ENCODE data around the gene PPFIBP1.
"Not testable (repeated sequence)": the region's sequence is repeated elsewhere in the genome, so short reads cannot be mapped to it uniquely, and the experiment has no call there.

Gene PPFIBP1

DNA sequence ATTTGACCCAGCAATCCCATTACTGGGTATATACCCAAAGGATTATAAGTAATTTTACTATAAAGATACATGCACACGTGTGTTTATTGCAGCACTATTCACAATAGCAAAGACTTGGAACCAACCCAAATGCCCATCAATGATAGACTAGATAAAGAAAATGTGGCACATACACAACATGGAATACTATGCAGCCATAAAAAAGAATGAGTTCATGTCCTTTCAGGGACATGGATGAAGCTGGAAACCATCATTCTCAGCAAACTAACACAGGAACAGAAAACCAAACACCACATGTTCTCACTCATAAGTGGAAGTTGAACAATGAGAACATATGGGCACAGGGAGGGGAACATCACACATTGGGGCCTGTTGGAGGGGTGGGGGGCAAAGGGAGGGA lies 20.9 kb downstream of the PPFIBP1 start:
- DNase-seq, result not testable (repeated sequence)

DNA sequence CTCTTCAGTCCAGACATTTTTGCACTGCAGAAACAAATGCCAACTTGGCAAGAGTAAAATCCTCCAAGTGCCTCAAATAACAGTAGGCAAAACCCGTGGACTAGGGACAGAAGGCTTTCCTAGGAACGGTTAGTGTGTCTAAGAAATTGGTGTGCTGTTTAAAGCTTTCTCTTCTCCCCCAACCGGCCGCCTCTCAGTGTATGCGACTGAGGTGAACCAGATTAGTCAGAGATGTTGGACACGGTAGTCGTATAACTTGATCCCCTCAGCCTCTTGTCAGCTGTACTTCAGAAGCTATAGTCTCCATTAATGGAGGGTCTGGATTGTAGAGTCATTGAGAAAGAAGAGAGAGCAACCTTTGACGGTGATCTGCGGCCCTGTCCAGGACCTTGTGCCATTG lies 21.7 kb downstream of the PPFIBP1 start:
- no peak for DNase-seq

DNA sequence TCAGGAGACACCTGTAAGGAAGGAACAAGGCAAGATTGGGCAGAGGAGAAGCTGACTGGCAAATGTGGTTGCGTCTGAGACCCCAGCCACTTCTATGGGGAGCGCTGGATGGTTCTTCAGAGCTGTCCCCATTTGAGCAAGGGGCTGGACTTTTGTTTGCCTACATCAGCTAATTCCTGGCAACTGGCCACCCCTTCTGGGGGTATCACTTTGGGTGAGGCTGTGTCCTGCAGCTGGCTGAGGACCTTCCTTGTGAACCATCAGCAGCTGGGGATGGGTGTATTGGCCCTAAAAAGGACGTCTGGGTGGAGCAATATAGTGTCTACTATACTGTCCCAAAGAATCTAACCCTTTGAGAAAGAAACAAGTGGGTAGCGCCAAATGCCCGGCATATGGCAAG lies 23.6 kb downstream of the PPFIBP1 start:
- DNase-seq, result no peak

DNA sequence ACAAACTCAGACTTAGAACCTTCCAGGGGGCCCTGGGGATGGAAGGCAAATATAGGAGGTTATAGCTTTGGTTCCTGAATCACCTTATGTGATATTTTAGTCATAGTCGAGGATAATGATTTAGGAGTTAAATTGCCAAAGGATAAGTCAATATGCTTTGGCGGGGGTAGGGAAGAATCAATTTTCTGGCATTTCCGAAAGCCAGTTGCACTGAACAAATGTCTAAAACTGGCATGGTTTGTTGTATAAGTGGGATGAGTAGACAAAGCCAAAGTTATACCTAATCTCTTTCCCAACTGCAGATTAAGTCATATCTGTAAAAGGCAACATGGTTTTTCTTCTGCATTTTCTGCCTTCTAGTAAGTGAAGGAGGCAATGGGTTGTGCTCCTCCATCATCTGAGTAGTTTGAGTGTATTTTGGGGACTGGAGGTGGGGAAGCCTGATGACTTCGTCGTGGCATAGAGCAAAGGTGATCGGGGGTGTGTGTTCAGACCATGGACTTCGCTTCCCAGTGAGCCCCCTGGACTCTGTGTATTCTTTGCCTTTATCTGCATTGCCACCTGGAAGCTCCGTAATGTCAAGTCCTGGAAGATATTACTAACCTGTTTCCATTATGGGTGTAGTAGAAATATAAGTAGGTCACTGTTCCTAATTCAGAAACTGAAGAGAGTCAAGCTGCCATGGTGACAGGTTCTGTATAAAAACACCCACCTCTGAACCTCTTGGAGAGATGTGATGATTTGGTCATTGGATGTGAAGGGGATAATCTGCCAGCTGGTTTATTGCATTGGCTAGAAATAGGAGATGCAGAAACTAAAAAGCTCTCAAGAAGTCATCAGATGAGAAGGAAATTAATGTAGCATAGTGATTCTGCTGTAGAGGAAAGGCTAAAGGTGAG lies 24.5 kb downstream of the PPFIBP1 start:
- no peak for DNase-seq

DNA sequence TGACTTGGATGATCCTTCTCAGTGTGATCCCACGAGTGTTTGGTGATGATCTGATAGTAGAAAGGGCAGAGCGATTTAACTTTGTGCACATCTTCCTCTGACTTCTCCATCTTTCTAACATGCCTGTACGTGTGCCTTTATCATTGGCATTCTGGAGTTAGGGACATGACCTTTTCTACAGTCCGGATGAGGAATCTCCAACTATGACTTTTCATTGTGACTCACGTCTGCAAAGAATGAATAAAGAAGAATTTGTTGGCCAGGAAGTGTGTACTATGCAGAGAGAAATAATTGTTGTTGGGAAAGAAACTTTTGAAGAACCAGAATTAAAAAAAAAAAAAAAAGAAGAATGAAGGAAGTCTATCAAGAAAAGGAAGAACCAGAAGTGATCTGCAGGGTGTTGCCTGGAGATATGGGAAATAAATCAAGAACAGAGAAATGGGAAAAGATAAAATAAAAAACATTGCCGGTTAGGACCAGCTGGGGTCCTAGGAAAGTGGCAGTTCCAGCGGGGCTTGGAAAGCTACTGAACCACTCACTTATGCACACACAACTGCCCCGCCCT lies 25.3 kb downstream of the PPFIBP1 start:
- DNase-seq, result no peak

DNA sequence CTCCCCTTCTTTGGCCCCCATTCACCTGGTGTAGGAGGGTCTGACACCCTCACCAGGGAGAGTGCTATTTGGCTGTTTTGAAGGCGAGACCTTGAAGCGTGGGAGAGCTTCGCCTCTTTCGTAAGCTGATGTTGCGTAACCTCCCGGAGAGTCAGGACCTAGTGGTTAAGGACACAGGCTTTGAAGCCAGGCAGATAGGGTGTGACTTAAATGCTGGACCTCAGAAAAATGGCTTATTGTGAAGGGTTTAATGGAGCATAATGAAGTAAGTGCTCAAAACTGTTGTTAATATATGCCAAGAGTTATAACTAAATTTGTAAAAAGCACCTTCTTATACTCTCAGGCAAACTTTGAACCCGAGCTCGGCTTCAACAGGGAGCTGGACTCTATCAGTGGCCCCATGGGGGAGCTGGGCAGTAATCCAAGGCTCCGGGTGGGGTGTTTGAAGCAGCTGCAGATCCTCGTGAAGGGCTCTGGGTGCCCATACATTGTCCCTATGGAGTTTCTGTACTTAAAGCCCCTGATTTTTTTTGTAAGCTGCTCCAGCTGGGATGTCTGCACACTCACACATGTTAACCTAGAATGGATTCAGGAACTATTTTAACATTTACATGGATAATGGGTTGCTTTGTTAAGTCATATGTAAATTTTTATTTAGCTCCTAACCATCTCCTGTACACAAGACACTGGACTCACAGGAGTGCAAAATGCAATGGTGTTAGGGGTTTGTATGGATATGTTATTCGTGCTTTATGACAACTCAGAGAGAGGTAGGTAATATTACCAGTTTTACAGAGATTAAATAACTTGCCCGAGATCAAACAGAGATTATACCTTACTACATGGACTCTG lies 26.0 kb downstream of the PPFIBP1 start:
- peak; percentile 41 for DNase-seq

DNA sequence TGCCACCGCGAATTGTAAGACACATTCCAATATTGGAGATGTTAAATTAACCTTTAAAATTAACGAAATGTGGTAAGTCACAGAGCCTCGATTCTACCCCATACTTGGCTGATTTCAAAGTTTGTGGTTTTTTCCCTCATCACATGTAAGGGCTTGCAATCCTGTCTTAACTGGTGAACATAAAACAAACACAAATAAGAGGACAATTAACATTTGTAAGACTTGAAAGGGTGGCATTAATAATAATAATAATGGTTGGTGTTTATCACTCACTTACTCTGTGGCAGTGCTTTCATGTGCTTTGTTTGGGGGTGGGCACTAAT lies 26.6 kb downstream of the PPFIBP1 start:
- DNase-seq, result no peak

DNA sequence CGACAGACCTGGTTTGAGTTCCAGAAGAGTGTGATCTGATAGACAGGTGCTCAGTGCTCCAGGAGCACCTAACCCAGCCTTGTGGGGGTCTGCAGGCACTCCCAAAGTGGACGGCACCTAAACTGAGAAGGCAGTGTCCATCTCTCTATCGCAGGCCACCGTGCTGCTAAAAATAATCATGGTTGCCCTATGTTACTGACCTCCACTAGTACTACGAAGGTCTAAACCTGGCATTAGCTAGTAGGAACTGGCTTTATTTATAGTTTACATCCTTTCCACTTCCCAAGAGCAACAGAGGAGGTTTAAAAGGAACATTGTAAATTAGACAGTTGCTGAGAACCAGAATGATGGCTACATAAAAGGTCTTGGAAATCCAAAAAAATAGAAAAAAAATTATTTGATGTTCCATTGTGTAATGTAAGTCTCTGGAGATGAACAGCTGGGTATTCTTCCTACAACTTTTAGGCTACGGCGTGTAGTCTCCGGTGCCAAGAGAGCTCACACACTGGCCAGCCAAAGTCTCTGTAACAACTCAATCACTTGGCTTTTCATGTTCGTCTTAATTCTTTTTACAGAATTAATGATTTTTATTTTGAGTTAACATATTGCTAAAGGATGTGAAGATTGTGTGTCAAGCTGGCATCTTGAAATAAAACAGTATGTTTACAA lies 27.3 kb downstream of the PPFIBP1 start:
- DNase-seq, result no peak

DNA sequence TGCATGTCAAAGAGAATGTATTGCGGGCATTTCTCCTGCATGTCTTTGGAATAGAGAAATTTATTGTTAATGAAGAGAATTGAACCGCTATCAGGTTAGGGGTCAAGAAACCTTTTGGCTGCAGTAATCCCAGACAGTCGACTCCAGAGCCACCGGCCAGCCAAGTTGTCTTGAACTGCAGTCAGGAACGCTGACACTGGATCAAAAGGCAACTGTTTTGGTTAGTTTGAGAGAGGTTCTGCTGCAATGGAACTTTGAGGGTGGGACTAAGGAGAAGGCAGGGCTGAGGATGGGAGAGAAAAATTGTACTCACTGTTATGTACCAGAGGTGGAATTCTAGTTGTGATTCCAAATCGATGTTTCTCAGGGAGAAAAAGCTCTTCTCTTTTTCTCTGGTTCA lies 28.2 kb downstream of the PPFIBP1 start:
- DNase-seq, result no peak

DNA sequence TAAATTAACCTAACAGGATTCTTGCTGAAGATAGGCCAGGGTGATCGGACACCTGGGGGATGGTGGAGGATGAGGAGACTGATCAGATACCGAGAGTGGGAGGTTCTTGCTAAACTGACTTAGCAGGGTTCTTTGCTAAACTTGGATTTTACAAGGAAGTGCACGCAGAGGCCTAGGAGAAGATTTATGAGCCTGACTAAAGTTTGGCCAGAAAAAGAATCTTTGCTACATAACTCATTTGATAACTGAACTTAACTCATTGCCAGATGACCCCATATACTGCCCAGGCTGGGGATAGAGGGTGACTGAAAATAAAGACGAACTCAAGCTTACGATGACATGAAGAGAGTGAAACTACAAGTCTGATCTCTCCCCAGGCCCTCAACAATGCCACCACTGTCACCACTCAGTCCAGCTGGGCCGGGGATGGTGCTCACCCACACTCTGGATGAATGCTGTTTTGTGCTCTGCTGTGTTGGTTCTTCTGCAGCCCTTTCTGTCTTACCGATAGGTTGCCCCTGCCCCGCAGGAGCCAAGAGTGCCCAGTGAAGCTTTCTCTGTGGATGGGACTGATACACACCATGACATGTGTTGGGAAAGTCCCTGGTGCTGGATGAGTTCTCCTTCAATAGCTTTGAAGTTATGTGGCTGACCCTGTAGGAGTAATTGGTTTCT lies 29.0 kb downstream of the PPFIBP1 start:
- no peak for DNase-seq

DNA sequence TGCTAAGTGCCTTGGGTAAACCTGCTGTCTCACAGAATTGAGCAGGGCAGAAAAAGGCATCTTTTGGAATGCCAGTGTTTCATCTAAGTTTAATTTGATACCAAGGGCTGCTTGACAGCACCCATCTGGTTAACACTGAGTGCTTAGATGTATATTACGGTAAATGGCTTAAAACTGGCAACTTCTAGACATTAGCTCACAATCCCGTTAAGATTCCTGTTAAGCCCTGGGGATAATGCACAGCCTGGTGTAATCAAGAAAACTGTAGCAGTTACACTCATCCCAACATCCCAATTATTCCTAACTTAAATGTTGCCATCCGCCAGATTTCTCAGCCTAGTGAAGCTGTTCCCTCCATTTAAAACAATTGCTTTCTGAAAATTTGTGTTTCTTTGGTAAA lies 29.9 kb downstream of the PPFIBP1 start:
- no peak for DNase-seq

DNA sequence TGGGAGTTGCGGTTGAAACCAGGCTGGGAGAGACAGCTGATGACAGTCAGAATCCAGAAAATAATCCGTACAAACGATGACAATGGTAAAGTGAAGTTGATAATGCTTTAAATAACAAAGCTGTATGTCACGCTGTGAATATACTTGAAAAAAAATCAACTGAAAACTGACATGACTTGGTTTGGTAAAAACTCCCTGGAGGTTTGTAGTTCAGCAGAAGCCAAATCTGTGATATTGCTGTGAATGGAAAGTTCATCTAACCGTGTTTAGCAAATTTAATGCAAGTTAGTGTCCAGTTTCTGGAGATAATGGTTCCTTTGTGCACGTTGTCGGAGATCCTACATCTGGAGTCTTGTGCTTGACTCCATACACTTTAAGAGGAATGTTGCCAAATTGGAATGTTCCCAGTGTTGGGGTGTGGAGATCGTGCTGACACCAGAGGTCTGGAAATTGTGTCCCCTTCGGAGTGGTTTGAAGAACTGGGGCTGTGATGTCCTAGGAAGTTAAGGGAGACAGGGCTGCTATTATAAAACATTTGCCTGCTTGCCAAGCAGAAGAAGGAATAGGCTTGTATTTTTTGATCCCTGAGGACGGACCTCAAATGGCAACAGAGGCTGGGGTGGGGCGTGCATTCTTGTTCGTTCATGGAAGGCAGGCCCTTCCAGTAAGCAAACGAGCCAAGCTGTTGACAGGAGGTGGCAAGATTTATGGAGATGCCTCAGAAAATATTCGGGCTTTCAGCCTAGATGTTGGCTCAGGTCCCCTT lies 30.6 kb downstream of the PPFIBP1 start:
- DNase-seq, result no peak

DNA sequence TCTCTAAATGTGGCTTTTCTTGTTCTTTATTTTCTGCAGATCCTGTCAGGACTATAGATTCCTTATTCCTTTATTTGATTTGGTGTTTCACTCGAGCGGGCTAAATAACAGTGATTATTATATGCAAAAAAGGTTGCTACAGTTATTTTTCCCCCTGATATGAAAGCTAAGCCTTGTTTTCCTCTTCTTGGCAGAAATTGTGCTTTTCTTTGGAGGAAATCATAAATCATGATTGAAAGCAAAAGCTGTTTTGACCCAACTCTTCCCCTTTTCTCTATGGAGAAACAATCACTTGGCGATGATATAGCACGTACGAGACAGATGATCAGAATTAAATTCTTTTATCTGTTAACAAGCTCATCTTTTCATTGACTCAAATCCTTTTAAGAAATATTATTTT lies 31.4 kb downstream of the PPFIBP1 start:
- no peak for DNase-seq

DNA sequence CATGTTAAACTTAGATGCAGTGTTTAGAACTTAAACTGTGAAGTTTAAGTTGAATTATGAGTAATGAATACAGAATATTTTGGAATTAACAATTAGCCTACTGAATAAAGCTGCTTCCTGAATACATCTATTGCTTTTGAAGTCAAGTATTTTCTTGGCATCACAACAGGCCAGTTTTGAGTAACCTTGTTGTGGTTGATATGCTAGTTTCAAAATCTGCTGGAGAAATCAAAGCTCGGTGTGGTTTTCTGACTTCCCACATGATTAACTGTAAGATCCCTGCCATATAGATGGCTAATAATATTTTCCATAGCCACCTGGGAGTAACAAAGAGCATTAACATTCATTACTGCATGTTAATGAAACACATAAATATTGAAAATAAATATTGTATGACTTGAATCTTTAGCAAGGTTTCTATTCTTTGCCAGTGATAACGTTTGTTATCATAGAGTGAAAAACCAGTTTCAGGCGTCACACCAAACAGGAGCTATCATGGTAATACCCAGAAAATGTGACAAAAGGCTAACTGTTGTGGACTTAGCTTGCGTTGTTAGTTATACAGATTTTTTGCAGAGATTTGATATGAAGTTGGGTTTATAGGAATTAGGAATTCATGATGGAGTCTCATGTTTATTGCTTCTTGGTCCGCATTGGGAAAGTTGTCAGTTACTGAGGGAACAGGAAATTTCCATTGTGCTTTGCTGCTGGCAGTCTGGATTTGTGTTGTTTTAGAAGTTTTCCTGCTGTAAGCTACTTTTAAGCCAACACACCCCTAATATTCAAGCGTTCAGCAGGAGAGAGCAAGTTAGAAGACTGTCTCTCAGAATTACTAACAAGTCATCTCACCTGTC lies 32.1 kb downstream of the PPFIBP1 start:
- no peak for DNase-seq

DNA sequence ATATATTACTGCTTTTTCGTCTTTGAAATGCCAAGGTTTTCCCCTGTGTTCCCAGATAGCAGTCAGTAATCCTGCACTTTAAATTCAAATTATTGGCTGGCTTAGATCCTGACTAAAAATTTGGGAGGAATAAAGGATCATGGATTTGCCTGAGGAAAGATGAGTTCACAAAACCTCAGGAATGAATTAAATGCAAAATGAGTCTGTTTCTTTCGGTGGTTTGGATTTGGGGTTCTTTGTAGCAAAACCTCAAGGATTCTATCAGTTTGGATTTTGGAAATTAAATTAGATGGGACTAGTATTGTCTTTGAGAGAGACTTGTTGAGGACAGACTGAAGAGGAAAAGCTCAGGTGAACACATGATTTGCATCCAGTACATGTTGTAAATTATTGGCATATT lies 36.1 kb downstream of the PPFIBP1 start:
- no peak for DNase-seq

DNA sequence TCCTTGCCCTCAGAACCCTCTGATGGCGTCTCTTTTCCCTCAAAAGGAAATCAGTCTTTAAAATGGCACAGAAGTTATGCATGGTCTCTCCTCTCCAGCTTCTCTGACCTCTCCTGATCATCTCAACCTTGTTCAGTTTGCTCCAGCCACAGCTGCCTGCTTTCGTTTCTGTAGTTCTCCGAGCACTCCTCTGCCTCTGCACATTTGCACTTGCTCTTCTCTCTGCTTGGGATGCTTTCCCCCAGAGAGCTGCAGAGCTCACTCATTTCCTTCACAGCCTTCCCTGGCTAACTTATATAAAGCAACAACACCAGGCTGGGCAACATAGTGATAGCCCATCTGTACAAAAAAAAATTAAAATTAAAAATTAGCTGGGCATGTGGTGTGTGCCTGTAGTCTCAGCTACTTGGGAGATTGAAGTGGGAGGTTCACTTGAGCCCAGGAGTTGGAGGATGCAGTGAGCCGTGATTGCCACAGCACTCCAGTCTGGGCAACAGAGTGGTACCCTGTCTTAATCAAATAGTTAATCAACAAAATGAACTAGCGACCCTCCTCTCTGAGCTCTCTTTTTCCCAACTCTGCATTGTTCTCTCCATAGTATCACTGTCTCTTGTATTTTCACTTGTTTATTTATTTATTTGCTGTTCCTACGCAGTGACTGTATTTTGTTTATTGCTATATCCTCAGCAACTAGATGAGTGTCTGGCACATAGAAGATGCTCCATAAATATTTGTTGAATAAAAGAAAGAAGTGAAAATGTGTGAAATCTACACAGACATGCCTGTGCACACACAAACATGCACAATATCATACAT lies 37.7 kb downstream of the PPFIBP1 start:
- DNase-seq, result no peak

DNA sequence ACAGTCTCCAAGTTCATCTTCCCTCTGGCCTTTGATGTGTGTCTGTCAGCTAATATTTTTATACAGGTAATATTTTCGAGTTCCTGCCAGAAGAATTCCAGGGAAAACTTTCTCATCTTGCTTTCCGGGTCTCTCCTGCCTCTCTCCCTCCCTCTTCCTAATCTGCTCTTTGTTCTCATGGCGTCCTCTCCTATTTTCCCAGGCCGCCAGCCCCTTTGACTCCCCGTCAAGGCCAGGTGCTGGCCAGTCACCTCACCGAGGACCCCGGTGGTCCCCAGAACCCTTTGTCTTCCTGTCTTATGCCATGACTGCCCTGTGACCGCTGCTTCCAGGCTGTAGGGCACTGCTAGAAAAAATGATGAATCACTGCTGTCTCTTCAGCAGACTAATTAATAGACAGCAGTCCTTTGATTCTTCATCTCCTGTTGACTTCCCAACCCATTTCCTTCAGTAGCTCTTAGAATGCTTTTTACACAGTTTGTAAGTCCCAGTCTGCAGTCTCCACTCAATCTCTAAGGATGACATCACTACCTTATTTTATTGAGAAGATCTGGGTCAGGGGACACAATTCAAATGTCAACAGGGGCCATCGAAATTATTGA lies 40.7 kb downstream of the PPFIBP1 start:
- no peak for DNase-seq

DNA sequence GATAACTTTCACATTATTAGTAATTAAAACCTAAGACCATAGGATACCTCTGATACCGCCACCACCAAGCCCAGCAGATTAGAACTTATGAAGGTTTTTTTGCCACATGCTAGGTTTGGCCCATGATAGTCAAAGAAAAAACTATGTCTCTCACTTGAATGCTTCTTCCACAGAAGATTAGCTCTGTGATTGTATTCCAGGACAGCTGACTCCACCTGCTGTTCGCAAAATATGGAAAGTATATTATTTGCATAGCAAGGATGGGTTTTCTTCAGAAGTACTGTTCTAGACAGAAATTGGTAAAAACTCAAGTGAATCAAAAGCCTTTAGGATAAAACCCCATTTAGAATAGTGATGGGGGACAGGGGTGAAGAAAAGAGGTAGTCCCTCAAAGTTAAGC lies 42.2 kb downstream of the PPFIBP1 start:
- no peak for DNase-seq

DNA sequence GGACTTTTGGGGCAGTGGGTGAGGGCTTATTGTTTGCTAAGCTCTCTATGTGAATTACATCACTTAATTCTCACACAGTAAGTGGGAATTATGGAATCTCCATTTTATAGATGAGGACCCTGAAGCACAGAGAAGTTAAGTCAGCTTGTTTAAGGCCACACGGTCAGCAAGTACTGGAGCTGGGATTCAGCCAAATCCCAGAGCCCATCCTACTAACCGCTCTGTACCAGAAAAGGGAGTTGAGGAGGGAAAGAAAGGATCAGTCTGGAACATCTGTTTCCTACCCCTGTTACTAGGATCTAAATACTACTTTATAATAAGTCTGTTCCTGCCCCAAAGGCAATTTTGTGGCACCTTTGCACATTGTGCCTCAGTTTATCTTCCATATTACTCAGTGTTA lies 42.6 kb downstream of the PPFIBP1 start:
- DNase-seq, result no peak

DNA sequence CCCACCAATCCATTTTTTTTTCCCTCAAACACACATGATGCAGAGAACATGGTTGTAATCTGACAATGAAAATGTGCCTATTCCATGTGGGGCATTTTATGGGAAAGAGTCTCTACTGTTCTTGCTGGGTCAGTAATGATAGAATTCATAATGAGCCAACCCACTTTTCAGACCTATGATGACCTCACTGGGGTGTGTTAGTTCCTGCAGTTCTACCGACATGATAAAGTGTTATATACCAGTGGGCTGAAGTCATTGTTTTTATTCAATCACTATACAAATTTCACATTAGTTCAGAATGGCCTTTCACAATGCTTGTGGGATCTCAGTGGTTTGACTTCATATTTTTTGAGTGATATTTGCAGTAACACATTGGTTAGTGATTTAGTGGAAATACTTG lies 47.5 kb downstream of the PPFIBP1 start:
- DNase-seq, result no peak
